Erythroblast (primary cell): ENCODE data around the gene BPIFB4.

Source experiments
- DNase-seq, 2 experiments: peaks; one replicate each; lab custom pipeline; 2025; lab: John Stamatoyannopoulos, UW
- GATA1 ChIP-seq: IDR thresholded peaks from 2 replicates; pipeline ENCODE4 v1.6.1; 2011; ENCODE audit warnings: low read depth, mild to moderate bottlenecking, control low read depth, low read length, moderate library complexity
- POLR2A ChIP-seq: IDR thresholded peaks from 2 replicates; pipeline ENCODE4 v1.6.1; 2011; ENCODE audit warnings: mild to moderate bottlenecking, low read length

BPIFB4 gene

GRCh38 chr20:33068251-33068939, 11.0 kb upstream of the BPIFB4 start:
- DNase-seq: no peak
- TF ChIP-seq POLR2A (no peak), GATA1 (no peak)

GRCh38 chr20:33069673-33070072, 9.8 kb upstream of the BPIFB4 start:
- DNase-seq: no peak
- TF ChIP-seq GATA1 (no peak), POLR2A (no peak)

- TF ChIP-seq GATA1 (no peak), POLR2A (no peak)
- DNase-seq: no peak
Measured at GRCh38 chr20:33070111-33071053, 9.1 kb upstream of the BPIFB4 start.

GRCh38 chr20:33071198-33071597, 8.2 kb upstream of the BPIFB4 start:
- TF ChIP-seq POLR2A: no peak
- TF ChIP-seq GATA1: no peak
- no peak for DNase-seq

GRCh38 chr20:33072362-33072761, 7.1 kb upstream of the BPIFB4 start:
- TF ChIP-seq POLR2A (no peak), GATA1 (no peak)
- DNase-seq: no peak

GRCh38 chr20:33072813-33073212, 6.6 kb upstream of the BPIFB4 start:
- TF ChIP-seq GATA1: no peak
- TF ChIP-seq POLR2A: no peak
- DNase-seq: no peak

- TF ChIP-seq POLR2A (no peak), GATA1 (no peak)
- DNase-seq: no peak
Measured at GRCh38 chr20:33074675-33075074, 4.8 kb upstream of the BPIFB4 start.

- no peak for DNase-seq
- TF ChIP-seq POLR2A: no peak
- TF ChIP-seq GATA1: no peak
Measured at GRCh38 chr20:33075281-33075680, 4.2 kb upstream of the BPIFB4 start.

GRCh38 chr20:33076662-33077372, 2.6 kb upstream of the BPIFB4 start:
- DNase-seq: peak in 1 of 2 experiments; percentile 15
- TF ChIP-seq POLR2A (no peak), GATA1 (no peak)

GRCh38 chr20:33081411-33082154, 2.1 kb downstream of the BPIFB4 start:
- TF ChIP-seq POLR2A (no peak), GATA1 (no peak)
- DNase-seq: no peak

- no peak for TF ChIP-seq POLR2A
- TF ChIP-seq GATA1: no peak
- DNase-seq: no peak
Measured at GRCh38 chr20:33082546-33082945, 3.1 kb downstream of the BPIFB4 start.

- no peak for DNase-seq
- TF ChIP-seq POLR2A: no peak
- TF ChIP-seq GATA1: no peak
Measured at GRCh38 chr20:33083544-33084340, 4.3 kb downstream of the BPIFB4 start.

- no peak for DNase-seq
- TF ChIP-seq GATA1 (no peak), POLR2A (no peak)
Measured at GRCh38 chr20:33084722-33085121, 5.3 kb downstream of the BPIFB4 start.
